GM15510 (cell line): ENCODE results near the gene SLC7A7.

Experiments
- POLR2A ChIP-seq: IDR thresholded peaks from 3 replicates; pipeline ENCODE4 v1.6.1; 2011; ENCODE audit warnings: borderline replicate concordance; ENCODE audit not compliant: insufficient read length; ENCODE audit errors: extremely low read depth

The SLC7A7 gene

DNA sequence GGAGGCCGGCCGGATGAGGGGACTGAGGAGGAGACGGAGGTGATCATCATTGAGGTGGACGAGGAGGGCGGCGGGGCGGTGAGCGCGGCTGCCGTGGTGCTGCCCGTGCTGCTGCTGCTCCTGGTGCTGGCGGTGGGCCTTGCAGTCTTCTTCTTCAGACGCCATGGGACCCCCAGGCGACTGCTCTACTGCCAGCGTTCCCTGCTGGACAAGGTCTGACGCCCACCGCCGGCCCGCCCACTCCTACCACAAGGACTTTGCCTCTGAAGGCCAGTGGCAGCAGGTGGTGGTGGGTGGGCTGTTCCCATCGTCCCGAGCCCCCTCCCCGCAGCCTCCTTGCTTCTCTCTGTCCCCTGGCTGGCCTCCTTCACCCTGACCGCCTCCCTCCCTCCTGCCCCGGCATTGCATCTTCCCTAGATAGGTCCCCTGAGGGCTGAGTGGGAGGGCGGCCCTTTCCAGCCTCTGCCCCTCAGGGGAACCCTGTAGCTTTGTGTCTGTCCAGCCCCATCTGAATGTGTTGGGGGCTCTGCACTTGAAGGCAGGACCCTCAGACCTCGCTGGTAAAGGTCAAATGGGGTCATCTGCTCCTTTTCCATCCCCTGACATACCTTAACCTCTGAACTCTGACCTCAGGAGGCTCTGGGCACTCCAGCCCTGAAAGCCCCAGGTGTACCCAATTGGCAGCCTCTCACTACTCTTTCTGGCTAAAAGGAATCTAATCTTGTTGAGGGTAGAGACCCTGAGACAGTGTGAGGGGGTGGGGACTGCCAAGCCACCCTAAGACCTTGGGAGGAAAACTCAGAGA lies 30.8 kb upstream of the SLC7A7 start:
- TF ChIP-seq POLR2A: no peak

GRCh38 chr14:22845103-22845394 lies 29.8 kb upstream of the SLC7A7 start:
- no peak for TF ChIP-seq POLR2A

- TF ChIP-seq POLR2A: no peak
Measured at GRCh38 chr14:22844221-22845102, 29.2 kb upstream of the SLC7A7 start.

- TF ChIP-seq POLR2A: no peak
Measured at GRCh38 chr14:22843123-22843925, 28.1 kb upstream of the SLC7A7 start.

GRCh38 chr14:22842211-22843122 lies 27.2 kb upstream of the SLC7A7 start:
- TF ChIP-seq POLR2A: no peak

- no peak for TF ChIP-seq POLR2A
Measured at GRCh38 chr14:22841769-22842168, 26.5 kb upstream of the SLC7A7 start.

- TF ChIP-seq POLR2A: no peak
Measured at GRCh38 chr14:22841311-22841710, 26.1 kb upstream of the SLC7A7 start.

DNA sequence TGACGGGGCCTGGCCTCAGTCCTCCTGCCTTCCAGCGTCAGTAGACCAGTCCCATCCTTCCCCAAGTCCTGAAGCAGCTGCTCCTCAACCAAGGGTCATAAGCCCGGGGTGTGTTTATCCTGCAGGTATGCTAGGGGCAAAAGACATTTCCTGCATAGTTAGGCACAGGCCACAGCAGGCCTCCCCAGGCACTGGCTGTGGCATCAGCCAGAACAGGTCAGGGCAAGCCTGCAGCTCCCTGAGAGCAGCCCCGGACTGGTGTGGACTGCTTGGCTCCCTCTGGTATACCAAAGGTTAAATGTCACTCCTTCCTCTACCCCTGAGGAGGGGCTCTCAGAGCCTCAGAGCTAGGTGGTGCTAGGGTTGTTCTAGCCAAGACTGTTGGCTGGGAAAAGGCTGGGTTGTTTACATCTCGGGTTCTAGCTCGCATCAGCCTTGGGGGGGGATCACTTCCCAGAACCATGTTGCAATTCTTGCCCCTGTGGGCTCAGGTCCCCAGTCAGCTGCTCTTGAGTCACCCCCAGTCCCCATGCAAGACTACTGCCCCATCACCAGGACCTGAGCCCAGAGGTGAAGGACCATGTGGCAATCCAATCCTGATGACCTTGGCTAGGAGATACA lies 24.0 kb upstream of the SLC7A7 start:
- no peak for TF ChIP-seq POLR2A

DNA sequence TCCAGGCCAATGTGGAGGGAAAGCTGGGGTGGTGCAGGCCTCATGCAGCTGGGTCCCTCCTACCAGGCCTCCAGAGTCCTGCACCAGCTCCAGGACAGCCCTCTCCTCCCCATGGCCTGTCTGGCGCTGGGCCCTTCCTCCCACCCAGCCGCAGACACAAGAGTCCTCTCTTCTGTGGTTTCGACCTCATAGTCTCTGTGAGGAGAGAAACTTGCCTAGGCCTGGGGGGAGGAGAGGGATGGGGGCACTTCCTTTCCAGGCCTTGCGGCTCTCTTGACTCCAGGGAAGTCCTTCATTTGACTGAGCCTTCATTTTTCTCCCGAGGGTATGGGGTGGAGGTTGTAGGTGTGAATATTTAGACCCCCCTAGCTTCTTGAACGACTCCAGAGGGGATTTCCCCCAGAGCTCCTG lies 23.4 kb upstream of the SLC7A7 start:
- no peak for TF ChIP-seq POLR2A

DNA sequence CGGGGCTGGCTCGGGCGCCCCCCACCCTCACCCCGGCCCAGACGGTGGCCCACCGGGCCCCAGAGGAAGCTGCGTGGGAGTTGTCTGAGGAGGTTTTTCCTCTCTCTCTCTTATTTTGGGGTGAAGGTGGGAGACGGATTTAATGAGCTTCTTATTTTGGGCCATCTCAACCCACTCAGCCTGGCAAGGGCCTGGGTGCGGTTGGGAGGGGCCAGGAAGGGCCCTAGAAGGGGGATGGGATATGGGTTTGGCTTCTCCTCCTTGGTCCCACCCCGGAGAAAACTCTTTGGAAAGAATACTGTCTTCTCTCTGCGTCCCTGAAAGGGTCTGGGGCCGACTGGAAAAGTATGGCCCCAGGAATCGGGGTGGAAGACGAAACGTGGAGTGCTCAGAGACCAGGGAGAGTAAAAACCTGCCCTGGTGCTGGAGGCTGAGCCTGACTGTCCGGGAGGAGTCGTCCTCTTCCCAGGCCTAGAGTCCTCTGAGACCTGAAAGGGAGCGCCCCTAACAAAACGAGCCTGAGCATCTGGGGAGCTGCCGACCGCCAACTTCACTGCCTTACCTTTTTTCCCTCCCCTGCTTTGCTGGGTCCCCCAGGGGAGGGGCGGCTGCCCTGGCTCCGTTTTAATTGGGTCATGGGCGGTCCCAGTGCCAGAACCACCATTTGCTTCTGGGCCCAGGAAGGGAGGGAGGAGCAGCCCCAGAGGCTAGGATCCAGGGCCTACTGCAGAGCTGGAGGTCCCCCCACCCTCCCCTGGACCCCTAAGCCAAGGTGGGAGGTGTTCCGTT lies 22.7 kb upstream of the SLC7A7 start:
- no peak for TF ChIP-seq POLR2A

DNA sequence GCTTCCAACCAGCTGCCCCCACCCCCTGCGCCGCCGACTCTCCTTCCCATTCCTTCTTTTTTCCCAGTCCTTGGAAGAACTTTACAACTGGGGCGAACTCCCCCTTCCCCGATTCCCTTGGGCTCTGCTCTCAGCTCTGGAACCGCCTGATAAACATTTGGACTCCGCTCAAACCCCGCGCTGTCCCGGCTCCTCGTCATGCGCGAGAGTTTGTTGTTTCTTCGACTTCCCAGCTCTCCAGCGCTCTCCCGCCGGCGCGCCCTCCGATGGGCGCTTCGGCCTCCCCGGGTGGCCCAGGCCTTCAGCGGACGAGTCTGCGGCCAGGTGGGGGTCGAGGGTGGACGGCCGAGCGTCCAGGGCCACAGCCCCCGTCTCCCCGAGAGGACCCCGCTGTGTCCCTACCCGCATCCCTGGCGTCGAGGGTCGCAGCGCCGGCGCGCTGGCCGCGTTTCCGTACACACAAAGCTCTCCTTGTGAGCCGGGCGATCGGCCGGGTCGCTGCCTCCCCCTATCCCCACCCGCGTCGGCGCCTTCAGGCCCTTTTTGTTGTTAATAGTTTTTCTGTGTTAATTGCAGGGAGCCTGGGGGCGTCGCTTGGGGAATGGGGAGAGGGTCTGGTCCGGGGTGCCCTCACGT lies 22.0 kb upstream of the SLC7A7 start:
- no peak for TF ChIP-seq POLR2A

GRCh38 chr14:22836301-22837113 lies 21.3 kb upstream of the SLC7A7 start, which contains the start of gene MMP14:
MMP14 (plus strand) TSS chr14:22836585; CDS start chr14:22836818, 233 bp downstream.
- no peak for TF ChIP-seq POLR2A
